GM21717 (cell line): ENCODE data around the gene FNDC10.
"Not testable (repeated sequence)": the region's sequence is repeated elsewhere in the genome, so short reads cannot be mapped to it uniquely, and the experiment has no call there.

ENCODE experiments used
- ATAC-seq: cut with Tn5 transposase; IDR thresholded peaks from one replicate; pipeline ENCODE4 v1.9.1; 2021; ENCODE audit warnings: mild to moderate bottlenecking, moderate library complexity; ENCODE audit not compliant: unreplicated experiment

Gene FNDC10

GRCh38 chr1:1599030-1599934, 653 bp downstream of the FNDC10 start:
- no peak for ATAC-seq

GRCh38 chr1:1598720-1599029, 1.3 kb downstream of the FNDC10 start:
- ATAC-seq: no peak

DNA sequence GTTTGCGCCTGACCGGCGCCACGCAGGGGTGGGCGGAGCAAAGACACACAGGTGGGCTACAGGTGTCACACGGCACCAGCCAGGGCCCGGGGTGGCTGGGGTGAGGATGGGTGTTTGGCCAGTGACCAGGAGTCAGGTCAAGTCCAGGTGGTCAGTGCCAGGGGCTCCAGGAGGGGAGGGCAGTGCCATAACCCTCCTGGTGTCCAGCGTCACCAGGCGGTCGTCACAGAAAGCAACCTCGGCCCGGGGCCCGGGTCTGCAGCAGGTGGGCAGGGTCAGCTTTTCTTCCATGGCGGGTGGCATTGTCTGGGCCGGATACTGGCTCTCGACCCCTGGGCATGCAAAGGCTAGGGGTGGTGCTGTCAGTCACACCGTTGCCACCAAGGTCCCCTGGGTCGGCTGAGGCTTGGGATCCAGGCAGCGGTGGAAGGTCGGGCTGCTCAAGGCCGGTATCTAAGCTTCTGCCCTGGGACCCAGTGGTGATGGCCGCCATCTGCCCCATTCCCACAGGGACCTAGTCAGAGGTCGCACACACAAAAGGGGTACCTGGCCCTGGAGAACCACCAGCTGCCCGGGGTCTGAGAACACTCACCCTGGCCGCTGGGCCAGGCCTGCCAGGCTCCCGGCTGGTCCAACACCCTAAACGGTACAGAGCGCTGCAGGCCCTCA, 1.8 kb downstream of the FNDC10 start:
- ATAC-seq: no peak

DNA sequence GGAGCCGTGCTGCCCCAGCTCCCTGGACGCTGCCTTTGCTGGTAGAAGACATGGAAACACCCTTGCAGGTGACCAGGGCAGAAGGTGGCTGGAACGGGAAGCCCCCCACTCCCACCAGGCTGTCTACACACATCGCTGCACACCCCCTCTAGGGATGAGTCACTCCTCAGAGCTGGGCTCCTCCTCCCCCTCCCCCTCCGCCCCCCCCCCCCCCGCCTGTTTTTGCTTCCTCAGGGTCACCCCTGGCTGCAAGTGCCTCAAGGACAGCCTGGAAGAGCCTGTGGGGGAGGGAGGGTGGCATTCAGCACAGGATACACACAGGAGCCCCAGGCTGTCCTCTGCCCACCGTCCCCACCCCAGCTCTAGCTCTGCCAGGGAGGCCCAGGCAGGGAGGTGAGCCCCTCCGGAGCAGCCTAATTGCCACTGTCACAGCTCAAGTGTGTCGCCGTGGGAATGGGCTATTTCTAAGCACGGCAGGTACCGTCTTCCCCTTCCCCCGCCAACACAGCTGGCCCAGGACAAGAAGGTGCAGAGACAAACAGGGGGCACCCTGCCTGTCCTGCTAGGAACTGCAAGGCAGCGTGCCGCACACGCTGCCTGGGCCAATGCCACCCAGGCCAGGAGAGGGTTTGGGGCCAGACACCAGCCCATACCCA, 2.5 kb downstream of the FNDC10 start:
- no peak for ATAC-seq

DNA sequence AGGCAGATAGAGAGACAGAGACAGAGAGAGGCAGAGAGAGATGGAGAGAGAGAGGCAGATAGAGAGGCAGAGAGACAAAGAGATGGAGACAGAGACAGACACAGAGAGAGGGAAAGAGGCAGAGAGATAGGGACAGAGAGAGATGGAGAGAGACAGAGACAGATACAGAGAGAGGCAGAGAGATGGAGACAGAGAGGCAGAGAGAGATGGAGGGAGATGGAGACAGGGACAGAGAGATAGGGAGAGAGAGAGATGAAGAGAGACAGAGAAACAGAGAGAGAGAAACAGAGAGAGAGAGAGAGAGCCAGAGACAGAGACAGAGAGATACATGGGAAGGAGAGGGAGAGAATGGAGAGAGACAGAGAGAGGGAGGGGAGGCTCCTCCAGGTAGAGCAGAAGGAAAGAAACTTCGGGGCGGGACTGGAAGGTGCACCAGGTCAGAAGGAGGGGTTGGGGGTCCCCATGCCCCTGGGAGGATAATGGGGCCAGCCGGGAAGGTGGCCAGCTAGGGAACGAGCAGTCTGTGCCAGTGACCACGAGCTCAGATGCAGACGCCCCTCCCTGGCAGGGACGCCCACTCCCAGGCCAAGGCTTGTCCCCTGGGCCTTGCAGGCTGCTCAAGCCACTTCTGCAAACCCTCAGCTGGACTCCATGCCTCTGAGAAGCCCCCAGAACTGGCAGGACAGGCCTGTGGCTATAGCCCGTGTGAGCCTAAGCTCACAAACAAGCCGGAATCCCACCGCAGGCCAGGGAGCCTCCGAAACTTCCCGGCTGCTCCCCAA, 3.3 kb downstream of the FNDC10 start:
- ATAC-seq: no peak

DNA sequence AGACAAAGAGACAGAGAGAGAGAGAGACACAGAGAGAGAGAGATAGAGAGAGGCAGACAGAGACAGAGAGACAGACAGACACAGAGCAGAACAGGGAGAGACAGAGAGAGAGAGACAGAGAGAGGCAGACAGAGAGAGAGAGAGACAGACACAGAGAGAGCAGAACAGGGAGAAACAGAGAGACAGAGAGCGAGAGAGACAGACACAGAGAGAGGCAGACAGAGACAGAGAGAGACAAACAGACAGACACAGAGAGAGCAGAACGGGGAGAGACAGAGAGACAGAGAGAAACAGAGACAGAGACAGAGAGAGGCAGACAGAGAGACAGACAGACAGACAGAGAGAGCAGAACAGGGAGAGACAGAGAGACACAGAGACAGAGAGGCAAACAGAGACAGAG, 4.6 kb downstream of the FNDC10 start:
- ATAC-seq: not testable (repeated sequence)

- ATAC-seq: no peak
These were observed 5.2 kb downstream of the FNDC10 start for GRCh38 chr1:1594602-1595260.

- no peak for ATAC-seq
These were observed 5.9 kb downstream of the FNDC10 start for GRCh38 chr1:1593834-1594601.

DNA sequence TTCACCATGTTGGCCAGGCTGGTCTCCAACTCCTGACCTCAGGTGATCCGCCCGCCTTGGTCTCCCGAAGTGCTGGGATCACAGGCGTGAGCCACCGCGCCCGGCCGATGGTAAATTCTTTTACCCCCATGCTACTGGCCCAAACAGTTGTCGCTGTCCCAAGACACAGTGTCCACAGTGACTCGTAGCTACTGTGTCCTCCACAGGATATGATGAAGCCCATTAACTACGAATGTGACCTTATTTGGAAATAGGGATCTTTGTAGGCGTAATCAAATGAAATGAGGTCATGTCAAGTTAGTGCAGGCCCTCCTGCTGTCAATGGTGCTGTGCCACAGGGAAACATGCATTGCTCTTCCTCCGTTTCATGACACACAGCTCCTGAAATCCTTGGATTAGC, 8.5 kb downstream of the FNDC10 start:
- ATAC-seq: no peak

DNA sequence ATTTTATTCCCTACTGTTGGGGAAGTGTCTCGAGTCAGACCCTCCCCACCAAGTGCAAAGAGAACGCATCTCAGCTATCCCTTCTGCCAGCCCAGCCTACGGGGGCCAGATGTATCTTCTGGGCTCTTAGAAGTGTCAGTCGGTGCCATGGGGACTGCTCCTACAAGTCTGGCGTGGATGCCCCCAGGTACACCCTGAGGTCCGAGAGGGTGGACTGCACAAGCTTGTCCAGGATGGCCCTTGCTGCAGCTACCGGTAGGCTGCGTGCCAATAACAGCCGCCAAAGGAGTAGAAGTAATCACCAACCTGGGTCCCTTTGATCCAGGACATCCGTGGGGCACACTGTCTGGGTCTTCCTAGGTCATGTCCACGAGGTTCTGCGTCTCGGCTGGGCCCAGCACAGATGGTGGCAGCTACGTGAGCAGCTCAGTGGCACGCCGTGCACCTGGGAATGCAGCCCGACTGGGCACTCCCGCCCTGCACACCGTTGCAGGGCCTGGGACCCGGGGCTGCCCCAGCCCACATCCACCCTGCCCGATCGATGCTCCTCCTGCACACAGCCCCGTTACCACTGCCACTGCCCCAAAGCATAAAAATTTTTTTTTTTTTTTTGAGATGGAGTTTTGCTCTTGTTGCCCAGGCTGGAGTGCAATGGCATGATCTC, 16.5 kb downstream of the FNDC10 start:
- ATAC-seq: no peak

DNA sequence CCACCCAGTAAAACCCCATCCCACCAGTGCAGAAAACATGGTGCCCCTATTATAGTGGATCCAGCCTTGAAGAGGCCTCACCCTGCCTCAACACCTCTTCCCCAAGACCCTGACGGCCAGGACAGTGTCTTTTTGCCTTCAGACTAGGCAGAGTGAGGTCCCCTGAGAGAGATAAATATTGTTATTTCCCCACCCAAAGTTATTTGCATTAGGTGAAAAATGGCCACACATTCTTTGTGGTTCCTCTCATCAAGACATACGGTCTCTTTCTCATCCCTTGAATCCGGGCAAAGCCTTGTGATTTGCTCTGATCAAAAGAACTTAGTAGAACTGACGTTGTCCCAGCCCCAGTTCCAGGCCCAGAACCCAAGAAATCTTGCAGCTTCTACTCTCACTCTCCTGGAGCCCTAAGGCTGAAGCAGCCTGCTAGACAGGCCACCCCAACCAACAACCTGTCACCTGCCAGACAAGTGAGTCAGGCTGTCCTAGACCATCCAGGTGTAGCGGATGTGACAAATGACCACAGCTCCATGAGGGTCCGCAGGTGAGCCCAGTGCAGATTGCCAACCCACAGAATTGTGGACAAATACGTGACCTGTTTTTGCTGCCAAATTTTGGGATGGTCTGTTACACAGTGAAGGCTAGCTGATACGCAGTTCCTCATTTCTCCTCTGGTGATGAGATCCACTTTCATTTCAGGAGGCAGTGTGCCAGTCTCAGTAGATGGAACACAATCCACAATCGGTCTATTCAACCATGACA, 17.2 kb downstream of the FNDC10 start:
- no peak for ATAC-seq

DNA sequence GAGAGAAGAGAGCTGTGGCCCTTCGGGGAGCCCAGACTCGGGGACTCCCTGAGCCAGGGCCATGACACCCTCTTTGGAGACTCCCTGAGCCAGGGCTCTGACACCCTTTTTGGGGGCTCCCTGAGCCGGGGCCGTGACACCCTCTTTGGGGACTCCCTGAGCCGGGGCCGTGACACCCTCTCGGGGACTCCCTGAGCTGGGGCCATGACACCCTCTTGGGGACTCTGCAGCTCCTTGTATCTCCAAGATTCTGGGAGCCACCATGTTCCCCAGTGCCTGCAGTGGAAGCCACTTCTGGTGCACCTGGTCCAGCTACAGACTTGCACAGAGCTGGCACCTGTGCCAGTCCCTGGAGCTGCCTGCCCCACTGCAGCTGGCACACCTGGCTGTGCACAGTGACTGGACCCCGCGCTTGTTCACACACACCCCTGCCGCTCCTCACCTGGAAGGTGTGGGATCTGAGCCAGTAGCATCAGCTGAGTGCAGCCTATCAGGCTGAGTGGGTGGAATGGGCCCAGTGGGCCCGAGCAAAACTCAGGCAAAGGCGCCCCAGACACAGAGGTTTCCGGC, 21.5 kb downstream of the FNDC10 start:
- no peak for ATAC-seq

DNA sequence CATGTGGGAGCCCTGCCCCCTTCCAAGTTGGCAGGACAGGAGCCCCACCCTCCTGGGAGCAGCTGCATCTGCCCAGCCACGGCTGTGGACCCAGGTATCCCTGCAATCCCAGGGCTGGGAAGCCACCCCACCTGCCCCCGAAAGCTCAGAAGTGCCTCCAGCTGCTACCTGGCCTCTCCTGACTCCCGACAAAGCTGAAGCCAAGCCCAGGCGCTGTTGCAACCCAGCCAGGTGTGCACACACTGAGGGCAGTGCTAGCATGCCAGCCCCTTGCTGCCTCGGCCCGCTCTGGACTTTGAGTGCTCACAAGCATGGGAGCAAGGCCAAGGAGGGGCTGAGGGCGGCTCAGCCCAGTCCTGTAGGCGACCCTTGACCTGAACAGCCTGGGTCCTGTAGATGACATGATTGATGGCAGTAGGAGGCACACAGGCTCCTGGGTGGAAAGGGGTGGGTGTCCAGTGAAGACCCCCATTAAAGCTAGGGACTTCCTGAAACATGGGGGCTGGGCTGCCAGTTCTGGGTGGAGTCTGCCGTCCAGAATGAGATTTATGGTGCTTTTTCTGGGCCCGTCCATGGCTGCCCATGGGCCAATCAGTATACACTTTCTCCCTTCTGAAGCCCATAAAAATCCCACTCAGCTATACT, 22.4 kb downstream of the FNDC10 start:
- no peak for ATAC-seq

DNA sequence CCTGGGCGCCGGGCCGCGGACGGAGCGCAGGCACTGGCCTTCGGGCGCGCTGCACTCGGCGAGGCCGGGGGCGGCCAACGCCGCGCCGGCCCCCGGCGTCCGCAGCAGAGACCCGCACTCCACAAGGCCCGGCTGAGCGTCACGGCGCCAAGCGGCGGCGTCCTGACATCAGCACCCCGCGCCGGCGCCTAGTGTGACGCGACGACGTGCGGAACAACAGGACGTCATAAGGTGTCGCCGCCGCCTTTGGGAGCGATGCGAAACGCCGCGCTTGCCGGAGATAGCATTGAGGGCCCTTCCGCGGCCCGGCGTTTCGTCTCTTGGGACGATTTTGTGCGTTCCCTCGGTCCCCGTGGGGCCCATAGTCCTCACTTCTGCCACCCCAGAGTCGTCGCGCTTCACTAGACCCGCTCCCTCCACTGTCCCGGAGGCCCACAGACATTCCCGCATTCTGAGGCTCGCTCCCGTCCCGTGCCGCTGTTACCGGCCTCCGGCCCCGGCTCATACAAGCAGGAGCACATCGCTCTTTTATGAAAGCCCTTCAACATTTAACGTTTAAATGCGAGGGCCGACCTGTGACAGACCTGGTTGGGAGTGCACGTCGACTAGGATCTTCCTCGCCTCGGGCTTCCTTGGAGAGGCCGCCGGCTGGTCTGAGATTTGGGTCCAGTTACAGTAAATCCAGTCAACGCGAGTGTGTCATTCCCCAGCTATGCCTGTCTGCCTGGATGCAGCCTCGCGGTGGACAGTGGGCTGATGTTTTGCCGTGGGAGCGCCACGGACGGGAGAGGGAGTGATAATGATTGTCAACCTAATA, 25.0 kb downstream of the FNDC10 start, which contains the start of gene SSU72:
Gene SSU72, minus strand, starts transcription at position 143 of the 817 bp plus-strand sequence. CDS start 306 bp downstream, outside the sequence.
- ATAC-seq: peak; percentile 77

- ATAC-seq: peak; percentile 43
These were observed 25.9 kb downstream of the FNDC10 start for GRCh38 chr1:1573843-1574720.

GRCh38 chr1:1569341-1569740, 30.6 kb downstream of the FNDC10 start:
- ATAC-seq: no peak
